Endothelial cell of umbilical vein (primary cell): ENCODE measurements around the gene EFHD1. TPM values are rescaled to one million over a fixed set of nuclear protein-coding genes. Genes with fewer than 3 reads are reported as not detected.

Source experiments
- BruUV-seq: library from RNA; stranded (reverse); fragments of 400-500 nt; replicated peaks from 2 replicates; lab custom pipeline; 2021; lab: Mats Ljungman, UMichigan
- CTCF ChIA-PET: fragments of 300-600, 350-600 bp; sonication (Branson Sonifier 250); formaldehyde crosslinking; loops from one replicate; lab custom pipeline; 2021; ENCODE audit warnings: antibody characterized with exemption, inconsistent platforms; lab: Charles Lee
- POLR2A ChIA-PET: fragments of 300-600, 350-600 bp; sonication (Branson Sonifier 250); formaldehyde crosslinking; loops from one replicate; lab custom pipeline; 2021; ENCODE audit warnings: antibody characterized with exemption, inconsistent platforms; lab: Charles Lee
- DNase-seq: peaks from one replicate; pipeline ENCODE4 v3.0.0-alpha.2; 2011; ENCODE audit warnings: low read depth, low spot score
- FAIRE-seq: peaks from 2 replicates; lab custom pipeline; 2011; peaks lifted over from hg19 to GRCh38; lab: Jason Lieb, UNC
- H2AFZ ChIP-seq: 2 replicates; pipeline ENCODE4 v1.6.0; 2012; ENCODE audit warnings: low read depth, low read length, control low read depth, inconsistent platforms
- H3K27ac ChIP-seq: 2 replicates; pipeline ENCODE4 v1.5.1; 2011; ENCODE audit warnings: low read depth, mild to moderate bottlenecking, control low read depth, low read length, moderate library complexity; ENCODE audit not compliant: insufficient read depth
- H3K27me3 ChIP-seq, 2 experiments: 2 replicates each; pipeline versions ENCODE4 v1.6.0 to v1.6.1; 2011; ENCODE audit warnings: low read length in 2 of 2, mixed read lengths in 1 of 2; ENCODE audit not compliant: control insufficient read depth in 2 of 2, insufficient read depth in 2 of 2
- H3K36me3 ChIP-seq, 2 experiments: 2 replicates in 1 of 2; 3 replicates in 1 of 2; pipeline ENCODE4 v1.5.1; 2011; ENCODE audit warnings: low read length in 2 of 2, mild to moderate bottlenecking in 1 of 2, moderate library complexity in 1 of 2; ENCODE audit not compliant: control insufficient read depth in 2 of 2, insufficient read depth in 2 of 2; ENCODE audit errors: extremely low read depth in 1 of 2
- H3K4me1 ChIP-seq: 3 replicates; pipeline ENCODE4 v1.5.1; 2011; ENCODE audit warnings: mild to moderate bottlenecking, low read length; ENCODE audit not compliant: control insufficient read depth, insufficient read depth; ENCODE audit errors: extremely low read depth
- H3K4me2 ChIP-seq: 2 replicates; pipeline ENCODE4 v1.6.1; 2011; ENCODE audit warnings: low read length, control low read depth, mixed read lengths; ENCODE audit not compliant: insufficient read depth
- H3K4me3 ChIP-seq, 3 experiments: fragments of 200-600 bp in 1 of 3; sonication (generic), shearing (Covaris generic) in 1 of 3; replicated peaks in 1 of 3; 2 replicates each; pipeline ENCODE4 v1.5.1; 2011 to 2016; ENCODE audit warnings: control low read depth in 3 of 3, low read length in 3 of 3, mild to moderate bottlenecking in 2 of 3, inconsistent platforms in 1 of 3, low read depth in 1 of 3, moderate library complexity in 1 of 3; ENCODE audit not compliant: insufficient read depth in 1 of 3
- H3K79me2 ChIP-seq: 2 replicates; pipeline ENCODE4 v1.6.0; 2012; ENCODE audit warnings: low read length, inconsistent platforms; ENCODE audit not compliant: control insufficient read depth, insufficient read depth
- H3K9ac ChIP-seq: replicated peaks from 2 replicates; pipeline ENCODE3; 2011; ENCODE audit warnings: low read length, control low read depth; ENCODE audit not compliant: insufficient read depth; ENCODE audit errors: extremely low read depth
- H3K9me1 ChIP-seq: replicated peaks from 3 replicates; pipeline ENCODE4 v1.6.0; 2011; ENCODE audit warnings: mild to moderate bottlenecking, low read length; ENCODE audit not compliant: control insufficient read depth, insufficient read depth; ENCODE audit errors: extremely low read depth
- H3K9me3 ChIP-seq: replicated peaks from 2 replicates; pipeline ENCODE4 v1.5.1; 2012; ENCODE audit warnings: low read length, inconsistent platforms; ENCODE audit not compliant: control insufficient read depth, insufficient read depth
- H4K20me1 ChIP-seq: replicated peaks from 2 replicates; pipeline ENCODE3; 2011; ENCODE audit warnings: mild to moderate bottlenecking, low read length; ENCODE audit not compliant: control insufficient read depth, insufficient read depth; ENCODE audit errors: extremely low read depth
- CTCF ChIP-seq, 2 donors: IDR thresholded peaks; 1 replicate in 1 of 2; 2 replicates in 1 of 2; pipeline ENCODE4 v1.5.1; 2011; ENCODE audit warnings: low read length in 2 of 2, mild to moderate bottlenecking in 2 of 2, moderate library complexity in 2 of 2, control low read depth in 1 of 2, inconsistent platforms in 1 of 2, low read depth in 1 of 2; ENCODE audit not compliant: insufficient read depth in 1 of 2; ENCODE audit errors: extremely low read depth in 1 of 2
- EZH2 ChIP-seq: IDR thresholded peaks from 2 replicates; pipeline ENCODE4 v1.6.1; 2012; ENCODE audit warnings: borderline replicate concordance, low read depth, mild to moderate bottlenecking, moderate library complexity, low read length, inconsistent platforms; ENCODE audit not compliant: severe bottlenecking
- GATA2 ChIP-seq: IDR thresholded peaks from 2 replicates; pipeline ENCODE4 v1.7.0; 2011; ENCODE audit warnings: low read depth, mild to moderate bottlenecking, moderate library complexity, mixed read lengths, low read length; ENCODE audit not compliant: insufficient read length, insufficient read depth
- JUN ChIP-seq: IDR thresholded peaks from 2 replicates; pipeline ENCODE4 v1.6.1; 2011; ENCODE audit warnings: borderline replicate concordance, low read depth; ENCODE audit not compliant: insufficient read length, insufficient read depth
- POLR2A ChIP-seq: IDR thresholded peaks from 2 replicates; pipeline ENCODE4 v1.6.1; 2012; ENCODE audit warnings: low read depth, mild to moderate bottlenecking, control low read depth, low read length
- dilution Hi-C: fragments of 300-500 bp; cut with MboI; formaldehyde crosslinking; loops from one replicate; pipeline ENCODE4 v1.15.0; 2019; ENCODE audit warnings: low sequenced_read_pairs; ENCODE audit not compliant: extremely low pct_ligation_motif_present
- intact Hi-C: fragments of 100-400 bp; cut with micrococcal nuclease; formaldehyde crosslinking; loops from one replicate; pipeline ENCODE4 v1.10.0; 2022
- polyA plus RNA-seq, 4 experiments: library from polyadenylated mRNA; depleted of rRNA in 3 of 4; stranded (reverse) in 3 of 4; unstranded in 1 of 4; fragments of >200 nt; gene quantifications; 2 replicates each; pipeline versions ENCODE4 v1.2.1 to v1.2.3, GENCODE V29; 2011 to 2012; ENCODE audit warnings: missing spikeins in 1 of 4
- total RNA-seq: library from RNA; stranded (reverse); gene quantifications from 2 replicates; pipeline ENCODE4 v1.2.3, GENCODE V29; 2021

EFHD1 gene
- total and polyA plus RNA-seq, 2 donors (not counting 3 experiments of a cell fraction or from before 2014, with no cell fraction given): 0.18 TPM; not detected in 1

GRCh38 chr2:232626584-232626983 is 6.8 kb upstream of the EFHD1 start:
- FAIRE-seq: no peak
- CTCF ChIA-PET: interaction anchor here (1.2 kb wide), 1 partner anchor 22 kb away, joined by 3 read pairs; no protein-coding TSS in a partner anchor
- Histone ChIP-seq H3K9ac (no peak overlapping the region), H3K79me2 (no peaks in the 10 kb centered on the region), H3K4me3 (no peak overlapping the region), H2AFZ (no peak overlapping the region), H3K9me3 (no peaks in the 10 kb centered on the region), H3K27ac (no peak overlapping the region), H3K9me1 (no peaks in the 10 kb centered on the region), H3K4me2 (no peak overlapping the region), H3K27me3 (peaks cover 2 to 6% of the 10 kb centered on the region in 2 experiments), H3K4me1 (no peaks in the 10 kb centered on the region), H4K20me1 (no peaks in the 10 kb centered on the region), H3K36me3 (no peaks in the 10 kb centered on the region)
- TF ChIP-seq GATA2 (no peak), POLR2A (no peak)
- dilution Hi-C loops: no loop called here
- POLR2A ChIA-PET: no interaction called here
- intact Hi-C loops: no loop called here
- no TSS peak for BruUV-seq
- no peak for DNase-seq

- no peaks in the 10 kb centered on the region for H3K9me3 ChIP-seq
- H3K4me2 ChIP-seq: no peak overlapping the region
- ChIA-PET CTCF (no interaction called here), POLR2A (no interaction called here)
- intact Hi-C loops (no loop called here), dilution Hi-C loops (no loop called here)
- FAIRE-seq (no peak), DNase-seq (no peak)
- H3K36me3 ChIP-seq: no peaks in the 10 kb centered on the region
- TF ChIP-seq JUN (no peak), EZH2 (no peak), CTCF (IDR thresholded peaks at IDR 0.05; ENCODE audit: extremely low read depth in 1 of 2, insufficient read depth in 1 of 2, low read depth in 1 of 2, low read length in 2 of 2) (no peak)
- H3K9ac ChIP-seq: no peak overlapping the region
- no peak overlapping the region for H3K4me3 ChIP-seq
- H3K4me1 ChIP-seq: no peaks in the 10 kb centered on the region
- no peak overlapping the region for H2AFZ ChIP-seq
- no peaks in the 10 kb centered on the region for H3K9me1 ChIP-seq
- no peak overlapping the region for H3K27ac ChIP-seq
- H3K27me3 ChIP-seq: peaks cover 9 to 22% of the 10 kb centered on the region in 2 experiments
- no peaks in the 10 kb centered on the region for H3K79me2 ChIP-seq
- BruUV-seq: no TSS peak
- H4K20me1 ChIP-seq: no peaks in the 10 kb centered on the region
Observed at GRCh38 chr2:232628466-232629128, 4.8 kb upstream of the EFHD1 start.
